Left ventricle myocardium inferior (tissue), 1 donor: ENCODE results near the gene HSPB6. TPM values are rescaled to one million over a fixed set of nuclear protein-coding genes. Genes with fewer than 3 reads are reported as not detected.

Experiments
- DNase-seq: peaks from one replicate; pipeline ENCODE4 v3.0.0-alpha.2; 2020
- H3K27ac ChIP-seq: fragments of 200-600 bp; replicated peaks from 2 replicates; pipeline ENCODE4 v1.8.0; 2021
- H3K27me3 ChIP-seq: fragments of 200-600 bp; 2 replicates; pipeline ENCODE4 v1.8.0; 2021; ENCODE audit warnings: low read depth
- H3K36me3 ChIP-seq: fragments of 200-600 bp; 2 replicates; pipeline ENCODE4 v1.8.0; 2021
- H3K4me1 ChIP-seq: fragments of 200-600 bp; 2 replicates; pipeline ENCODE4 v1.8.0; 2021
- H3K4me3 ChIP-seq: fragments of 200-600 bp; 2 replicates; pipeline ENCODE4 v1.8.0; 2021; ENCODE audit warnings: mild to moderate bottlenecking, moderate library complexity
- H3K9me3 ChIP-seq: fragments of 200-600 bp; replicated peaks from 2 replicates; pipeline ENCODE4 v1.8.0; 2021
- CTCF ChIP-seq: fragments of 200-600 bp; IDR thresholded peaks from 2 replicates; pipeline ENCODE4 v1.8.0; 2021; ENCODE audit warnings: antibody characterized with exemption, mild to moderate bottlenecking, borderline replicate concordance
- intact Hi-C: fragments of 100-400 bp; cut with micrococcal nuclease; formaldehyde crosslinking; loops from one replicate; pipeline ENCODE4 v1.11.0; 2022
- total RNA-seq: library from RNA; stranded (reverse); fragmentation: NEBNext Ultra II Directional; extraction: Animal tissue kit (Norgen Biotek cat#: 25700); gene quantifications from one replicate; pipeline ENCODE4 v1.2.1, GENCODE V29; 2021
- donor health status: DM: no; HTN: yes; CAD: no; lungs with severe emphysema.

HSPB6 gene
- total RNA-seq, 1 donor from 2014 or later: 899 TPM

GRCh38 chr19:35733180-35734125 lies 23.4 kb downstream of the HSPB6 start:
- H3K4me1 ChIP-seq: no peaks in the 10 kb centered on the region
- no peaks in the 10 kb centered on the region for H3K27me3 ChIP-seq
- no peak for TF ChIP-seq CTCF
- no peak overlapping the region for H3K27ac ChIP-seq
- peaks cover 89% of the 10 kb centered on the region for H3K36me3 ChIP-seq
- intact Hi-C loops: no loop called here
- DNase-seq: no peak
- H3K9me3 ChIP-seq: no peaks in the 10 kb centered on the region
- no peak overlapping the region for H3K4me3 ChIP-seq

- Histone ChIP-seq H3K4me3 (no peak overlapping the region), H3K27me3 (no peaks in the 10 kb centered on the region), H3K36me3 (peaks cover 89% of the 10 kb centered on the region), H3K4me1 (no peaks in the 10 kb centered on the region), H3K27ac (no peak overlapping the region), H3K9me3 (no peaks in the 10 kb centered on the region)
- no peak for DNase-seq
- intact Hi-C loops: no loop called here
- TF ChIP-seq CTCF: no peak
Observed at GRCh38 chr19:35732540-35733179, 24.2 kb downstream of the HSPB6 start.

GRCh38 chr19:35731779-35732405 lies 24.9 kb downstream of the HSPB6 start:
- Histone ChIP-seq H3K4me3 (no peak overlapping the region), H3K27ac (no peak overlapping the region), H3K4me1 (no peaks in the 10 kb centered on the region), H3K36me3 (peaks cover 89% of the 10 kb centered on the region), H3K9me3 (no peaks in the 10 kb centered on the region), H3K27me3 (no peaks in the 10 kb centered on the region)
- intact Hi-C loops: no loop called here
- no peak for DNase-seq
- no peak for TF ChIP-seq CTCF

GRCh38 chr19:35731353-35731752 lies 25.5 kb downstream of the HSPB6 start:
- Histone ChIP-seq H3K27ac (no peak overlapping the region), H3K36me3 (peaks cover 89% of the 10 kb centered on the region)
- DNase-seq: no peak

More at GRCh38 chr19:35731353-35731752, 25.5 kb downstream of the HSPB6 start:
- TF ChIP-seq CTCF: no peak
- no peaks in the 10 kb centered on the region for H3K9me3 ChIP-seq
- no peak overlapping the region for H3K4me3 ChIP-seq
- no peaks in the 10 kb centered on the region for H3K4me1 ChIP-seq
- intact Hi-C loops: no loop called here
- no peaks in the 10 kb centered on the region for H3K27me3 ChIP-seq
